ENCODE data around the gene PSMA8.
"Not testable (repeated sequence)": the region's sequence is repeated elsewhere in the genome, so short reads cannot be mapped to it uniquely, and the experiment has no call there.

Gene PSMA8

DNA sequence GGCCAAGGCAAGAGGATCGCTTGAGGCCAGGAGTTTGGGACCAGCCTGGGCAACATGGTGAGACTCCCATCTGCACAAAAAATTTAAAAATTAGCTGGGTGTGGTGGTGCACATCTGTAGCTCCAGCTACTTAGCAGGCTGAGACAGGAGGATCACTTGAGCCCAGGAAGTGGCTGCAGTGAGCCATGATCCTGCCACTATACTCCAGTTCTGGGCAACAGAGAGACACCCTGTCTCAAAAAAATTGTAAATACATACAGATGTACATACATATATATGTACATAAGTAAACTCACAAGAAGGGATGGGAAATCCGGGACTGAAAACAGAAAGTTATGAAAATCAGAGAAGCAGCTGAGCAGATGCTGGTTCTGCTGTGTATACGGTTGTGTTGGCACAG lies 62.9 kb downstream of the PSMA8 start:
- no peaks in the 10 kb centered on the region for H3K36me3 ChIP-seq
- no peak for DNase-seq
- H3K4me3 ChIP-seq (ENCODE audit: low read depth, low read length), result no peak overlapping the region
- TF ChIP-seq, protein P1, sequence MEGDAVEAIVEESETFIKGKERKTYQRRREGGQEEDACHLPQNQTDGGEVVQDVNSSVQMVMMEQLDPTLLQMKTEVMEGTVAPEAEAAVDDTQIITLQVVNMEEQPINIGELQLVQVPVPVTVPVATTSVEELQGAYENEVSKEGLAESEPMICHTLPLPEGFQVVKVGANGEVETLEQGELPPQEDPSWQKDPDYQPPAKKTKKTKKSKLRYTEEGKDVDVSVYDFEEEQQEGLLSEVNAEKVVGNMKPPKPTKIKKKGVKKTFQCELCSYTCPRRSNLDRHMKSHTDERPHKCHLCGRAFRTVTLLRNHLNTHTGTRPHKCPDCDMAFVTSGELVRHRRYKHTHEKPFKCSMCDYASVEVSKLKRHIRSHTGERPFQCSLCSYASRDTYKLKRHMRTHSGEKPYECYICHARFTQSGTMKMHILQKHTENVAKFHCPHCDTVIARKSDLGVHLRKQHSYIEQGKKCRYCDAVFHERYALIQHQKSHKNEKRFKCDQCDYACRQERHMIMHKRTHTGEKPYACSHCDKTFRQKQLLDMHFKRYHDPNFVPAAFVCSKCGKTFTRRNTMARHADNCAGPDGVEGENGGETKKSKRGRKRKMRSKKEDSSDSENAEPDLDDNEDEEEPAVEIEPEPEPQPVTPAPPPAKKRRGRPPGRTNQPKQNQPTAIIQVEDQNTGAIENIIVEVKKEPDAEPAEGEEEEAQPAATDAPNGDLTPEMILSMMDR (IDR thresholded peaks at IDR 0.05; ENCODE audit: low read depth, low read length), result no peak
- H3K27me3 ChIP-seq (ENCODE audit: insufficient read depth, low read depth, severe bottlenecking), result no peaks in the 10 kb centered on the region
- no peak overlapping the region for H3K27ac ChIP-seq
- H3K9me3 ChIP-seq (ENCODE audit: severe bottlenecking), result peaks cover 2% of the 10 kb centered on the region

GRCh38 chr18:26202001-26202400 lies 68.3 kb downstream of the PSMA8 start:
- DNase-seq; H3K4me3 ChIP-seq (ENCODE audit: low read depth, low read length); H3K27me3 ChIP-seq (ENCODE audit: insufficient read depth, low read depth, severe bottlenecking); H3K36me3 ChIP-seq; H3K9me3 ChIP-seq (ENCODE audit: severe bottlenecking); H3K27ac ChIP-seq: not testable (repeated sequence)

- Histone ChIP-seq H3K36me3 (no peaks in the 10 kb centered on the region), H3K27me3 (ENCODE audit: insufficient read depth, low read depth, severe bottlenecking) (no peaks in the 10 kb centered on the region), H3K9me3 (ENCODE audit: severe bottlenecking) (peaks cover 2% of the 10 kb centered on the region), H3K27ac (no peak overlapping the region), H3K4me3 (ENCODE audit: low read depth, low read length) (no peak overlapping the region)
- no peak for DNase-seq
- TF ChIP-seq, protein P1 (IDR thresholded peaks at IDR 0.05; ENCODE audit: low read depth, low read length), result no peak
These were observed 71.6 kb downstream of the PSMA8 start for GRCh38 chr18:26205318-26205717.

- Histone ChIP-seq H3K27me3 (ENCODE audit: insufficient read depth, low read depth, severe bottlenecking) (no peaks in the 10 kb centered on the region), H3K36me3 (no peaks in the 10 kb centered on the region), H3K9me3 (ENCODE audit: severe bottlenecking) (no peaks in the 10 kb centered on the region), H3K27ac (no peak overlapping the region), H3K4me3 (ENCODE audit: low read depth, low read length) (no peak overlapping the region)
- no peak for DNase-seq
- TF ChIP-seq, protein P1 (IDR thresholded peaks at IDR 0.05; ENCODE audit: low read depth, low read length), result no peak
These were observed 72.8 kb downstream of the PSMA8 start for GRCh38 chr18:26206488-26206887.

- no peak overlapping the region for H3K27ac ChIP-seq
- no peaks in the 10 kb centered on the region for H3K36me3 ChIP-seq
- no peaks in the 10 kb centered on the region for H3K27me3 ChIP-seq (ENCODE audit: insufficient read depth, low read depth, severe bottlenecking)
- no peaks in the 10 kb centered on the region for H3K9me3 ChIP-seq (ENCODE audit: severe bottlenecking)
- H3K4me3 ChIP-seq (ENCODE audit: low read depth, low read length), result no peak overlapping the region
- no peak for DNase-seq
- TF ChIP-seq, protein P1 (IDR thresholded peaks at IDR 0.05; ENCODE audit: low read depth, low read length), result no peak
These were observed 74.3 kb downstream of the PSMA8 start for GRCh38 chr18:26207937-26208336.

GRCh38 chr18:26208977-26209376 lies 75.3 kb downstream of the PSMA8 start:
- DNase-seq, result no peak
- H3K9me3 ChIP-seq (ENCODE audit: severe bottlenecking), result no peaks in the 10 kb centered on the region
- no peak overlapping the region for H3K27ac ChIP-seq
- no peaks in the 10 kb centered on the region for H3K27me3 ChIP-seq (ENCODE audit: insufficient read depth, low read depth, severe bottlenecking)
- TF ChIP-seq, protein P1 (IDR thresholded peaks at IDR 0.05; ENCODE audit: low read depth, low read length), result no peak
- no peaks in the 10 kb centered on the region for H3K36me3 ChIP-seq
- no peak overlapping the region for H3K4me3 ChIP-seq (ENCODE audit: low read depth, low read length)
